Kidney (tissue), 14 donors: ENCODE measurements around the gene PLPPR2. TPM values are rescaled to one million over a fixed set of nuclear protein-coding genes. Genes with fewer than 3 reads are reported as not detected.

ENCODE experiments used
- DNase-seq, 5 donors: peaks; one replicate each; pipeline ENCODE4 v3.0.0-alpha.2; 2013 to 2020
- FAIRE-seq: peaks from 2 replicates; lab custom pipeline; 2012; peaks lifted over from hg19 to GRCh38; lab: Jason Lieb, UNC
- H3K27ac ChIP-seq, 2 donors: one replicate each; pipeline ENCODE4 v1.7.0; 2013; ENCODE audit warnings: low read depth in 2 of 2, low read length in 2 of 2, inconsistent platforms in 1 of 2
- H3K27me3 ChIP-seq: one replicate; pipeline ENCODE4 v1.7.1; 2013; ENCODE audit warnings: low read length, inconsistent platforms; ENCODE audit not compliant: control insufficient read depth, insufficient read depth
- H3K36me3 ChIP-seq, 3 donors: one replicate each; pipeline versions ENCODE4 v1.7.0 to v1.7.1; 2013; ENCODE audit warnings: low read length in 3 of 3, control low read depth in 1 of 3, inconsistent platforms in 1 of 3; ENCODE audit not compliant: insufficient read depth in 3 of 3, control insufficient read depth in 2 of 3
- H3K4me1 ChIP-seq, 3 donors: one replicate each; pipeline versions ENCODE4 v1.7.0 to v1.7.1; 2013; ENCODE audit warnings: low read length in 3 of 3, inconsistent platforms in 1 of 3, low read depth in 1 of 3; ENCODE audit not compliant: control insufficient read depth in 2 of 3, insufficient read depth in 2 of 3
- H3K4me3 ChIP-seq, 3 donors: one replicate each; pipeline versions ENCODE4 v1.7.0 to v1.8.1; 2013; ENCODE audit warnings: low read length in 3 of 3, control low read depth in 1 of 3, inconsistent platforms in 1 of 3
- H3K9ac ChIP-seq, 3 donors: one replicate each; pipeline versions ENCODE4 v1.7.0 to v1.7.1; 2013; ENCODE audit warnings: low read length in 3 of 3, control low read depth in 1 of 3, inconsistent platforms in 1 of 3
- H3K9me3 ChIP-seq, 3 donors: one replicate each; pipeline versions ENCODE4 v1.7.0 to v1.7.1; 2013; ENCODE audit warnings: low read length in 3 of 3, control low read depth in 1 of 3, inconsistent platforms in 1 of 3; ENCODE audit not compliant: control insufficient read depth in 2 of 3, insufficient read depth in 1 of 3
- CTCF ChIP-seq: IDR thresholded peaks from 3 replicates; pipeline ENCODE4 v1.5.1; 2012; ENCODE audit warnings: mild to moderate bottlenecking, moderate library complexity, borderline replicate concordance; ENCODE audit not compliant: insufficient read depth; ENCODE audit errors: extremely low read depth
- intact Hi-C: fragments of 100-400 bp; cut with DNase I; formaldehyde crosslinking; loops from one replicate; pipeline ENCODE4 v1.11.1; 2022
- polyA plus RNA-seq: library from polyadenylated mRNA; stranded (reverse); fragments of 350-450 nt; fragmentation: Illumina TruSeq; extraction: RNeasy Lipid Tissue Mini Kit (QIAGEN cat#74804); gene quantifications from one replicate; pipeline ENCODE4 v1.2.3, GENCODE V29; 2014; ENCODE audit warnings: low read depth, low replicate concordance; ENCODE audit not compliant: insufficient read depth
- total RNA-seq: library from RNA; stranded (reverse); fragmentation: NEBNext Ultra II Directional; extraction: Animal tissue kit (Norgen Biotek cat#: 25700); gene quantifications from one replicate; pipeline ENCODE4 v1.2.1, GENCODE V29; 2021
- donor health status: control.
- donor health status: control.
- donor health status: control.
- donor health status: control.
- donor health status: control.
- donor health status: DM: yes; HTN: yes; CAD: no.
- donor health status: Normal renal cell carcinoma (clear cell type).

Gene PLPPR2
- total and polyA plus RNA-seq, 2 donors from 2014 or later, result 11.7 to 22.5 TPM

- intact Hi-C loops, result no loop called here
- Histone ChIP-seq H3K27ac (peak overlapping the region; percentile 71 to 85), H3K27me3 (no peaks in the 10 kb centered on the region), H3K4me1 (peaks cover 4 to 14% (median 8%) of the 10 kb centered on the region in 3 donors), H3K4me3 (no peak overlapping the region), H3K9ac (peak overlapping the region in 1 of 3 donors; percentile 34), H3K9me3 (no peaks in the 10 kb centered on the region), H3K36me3 (no peaks in the 10 kb centered on the region)
- FAIRE-seq, result no peak
- peak; percentile 65 to 93 (median 87) for DNase-seq
- TF ChIP-seq CTCF, result no peak
Measured at GRCh38 chr19:11324079-11324661, 31.1 kb upstream of the PLPPR2 start.

DNA sequence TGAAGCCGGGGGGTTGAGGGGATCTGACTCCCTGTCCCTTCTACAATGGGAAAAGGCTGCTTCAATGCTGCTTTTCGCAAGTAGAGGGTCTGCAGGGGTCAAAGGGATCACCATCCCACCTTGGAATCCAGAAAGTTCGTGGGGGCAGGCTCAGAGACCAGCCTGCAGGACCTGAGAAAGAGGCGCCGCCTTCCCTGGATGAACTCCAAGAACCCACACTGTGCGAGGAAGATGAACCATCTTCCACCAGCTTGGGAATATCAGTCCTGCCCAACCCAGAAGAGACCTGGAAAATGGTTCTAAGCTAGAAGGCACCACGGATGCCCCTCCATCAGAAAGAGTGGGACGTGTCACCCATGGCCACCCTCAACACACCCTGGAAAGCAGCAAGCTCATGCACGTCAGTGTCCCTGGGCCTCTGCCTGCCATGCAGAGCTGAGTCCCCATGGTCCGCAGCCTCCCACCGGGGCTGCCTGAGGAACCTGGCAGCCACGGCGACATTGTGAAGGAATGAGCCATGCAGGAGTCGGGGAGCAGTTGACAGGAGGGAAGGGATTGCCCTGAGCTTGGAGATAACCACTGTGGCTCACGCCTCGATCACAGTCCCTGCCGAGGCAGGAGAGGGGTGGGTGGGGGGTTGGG, 30.4 kb upstream of the PLPPR2 start:
- no peaks in the 10 kb centered on the region for H3K27me3 ChIP-seq
- H3K9me3 ChIP-seq, result no peaks in the 10 kb centered on the region
- H3K36me3 ChIP-seq, result peaks cover 0 to under 1% (median 0%) of the 10 kb centered on the region in 3 donors
- H3K4me1 ChIP-seq, result peaks cover 4 to 14% (median 8%) of the 10 kb centered on the region in 3 donors
- no peak overlapping the region for H3K9ac ChIP-seq
- H3K27ac ChIP-seq, result peak overlapping the region in 1 of 2 donors; percentile 85
- no peak overlapping the region for H3K4me3 ChIP-seq
- intact Hi-C loops, result no loop called here
- TF ChIP-seq CTCF, result no peak
- DNase-seq (peak in 1 of 5 donors; percentile 8), FAIRE-seq (no peak)

DNA sequence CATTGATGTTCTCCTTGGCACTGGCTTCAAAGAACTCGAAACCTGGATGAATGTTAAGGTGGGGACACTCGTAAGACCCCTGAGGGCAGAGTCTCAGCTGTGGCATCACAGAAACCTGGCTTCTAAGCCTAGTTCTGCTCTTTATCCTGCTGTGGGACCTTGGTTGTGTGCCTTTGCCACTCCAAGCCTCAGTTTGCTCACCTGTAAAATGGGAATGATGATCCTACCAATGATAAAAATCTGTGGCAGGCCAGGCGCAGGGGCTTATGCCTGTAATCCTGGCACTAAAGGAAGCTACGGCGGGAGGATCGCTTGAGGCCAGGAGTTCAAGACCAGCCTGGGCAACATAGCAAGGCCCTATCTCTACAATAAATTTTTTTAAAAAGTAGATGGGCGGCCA, 29.7 kb upstream of the PLPPR2 start:
- Histone ChIP-seq H3K4me1 (peaks cover 4 to 14% (median 8%) of the 10 kb centered on the region in 3 donors), H3K9ac (no peak overlapping the region), H3K27me3 (no peaks in the 10 kb centered on the region), H3K9me3 (no peaks in the 10 kb centered on the region), H3K4me3 (no peak overlapping the region), H3K27ac (no peak overlapping the region), H3K36me3 (peaks cover 0 to 4% (median 0%) of the 10 kb centered on the region in 3 donors)
- intact Hi-C loops, result no loop called here
- FAIRE-seq (no peak), DNase-seq (no peak)
- no peak for TF ChIP-seq CTCF
